Brain pericyte (primary cell): ENCODE data around the gene CRACR2A.

Experiments used
- DNase-seq: peaks from one replicate; pipeline ENCODE4 v3.0.0-alpha.2; 2012; ENCODE audit warnings: low read depth, low spot score

Gene CRACR2A

DNA sequence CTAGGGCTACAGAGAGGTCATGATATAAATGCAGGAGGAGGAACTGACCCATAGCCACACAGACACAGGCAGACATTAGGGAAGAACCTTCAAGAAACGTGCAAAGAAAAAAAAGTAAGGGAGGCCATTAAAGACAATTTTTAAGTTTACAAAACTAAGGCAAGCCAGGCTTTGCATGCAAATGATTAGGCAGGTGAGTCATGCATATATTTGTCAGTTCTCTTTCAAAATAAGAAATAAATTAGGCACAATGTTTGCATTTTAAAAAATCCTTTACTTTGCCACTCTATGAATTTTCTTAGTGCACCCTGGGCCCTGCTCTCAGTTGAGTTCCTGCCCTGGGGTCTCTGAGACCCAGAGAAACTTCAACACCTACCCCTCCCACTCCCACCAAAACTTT, 186.9 kb downstream of the CRACR2A start:
- no peak for DNase-seq
